ENCODE measurements around the gene ZNF821.
"Not testable (repeated sequence)": the region's sequence is repeated elsewhere in the genome, so short reads cannot be mapped to it uniquely, and the experiment has no call there.

The ZNF821 gene

DNA sequence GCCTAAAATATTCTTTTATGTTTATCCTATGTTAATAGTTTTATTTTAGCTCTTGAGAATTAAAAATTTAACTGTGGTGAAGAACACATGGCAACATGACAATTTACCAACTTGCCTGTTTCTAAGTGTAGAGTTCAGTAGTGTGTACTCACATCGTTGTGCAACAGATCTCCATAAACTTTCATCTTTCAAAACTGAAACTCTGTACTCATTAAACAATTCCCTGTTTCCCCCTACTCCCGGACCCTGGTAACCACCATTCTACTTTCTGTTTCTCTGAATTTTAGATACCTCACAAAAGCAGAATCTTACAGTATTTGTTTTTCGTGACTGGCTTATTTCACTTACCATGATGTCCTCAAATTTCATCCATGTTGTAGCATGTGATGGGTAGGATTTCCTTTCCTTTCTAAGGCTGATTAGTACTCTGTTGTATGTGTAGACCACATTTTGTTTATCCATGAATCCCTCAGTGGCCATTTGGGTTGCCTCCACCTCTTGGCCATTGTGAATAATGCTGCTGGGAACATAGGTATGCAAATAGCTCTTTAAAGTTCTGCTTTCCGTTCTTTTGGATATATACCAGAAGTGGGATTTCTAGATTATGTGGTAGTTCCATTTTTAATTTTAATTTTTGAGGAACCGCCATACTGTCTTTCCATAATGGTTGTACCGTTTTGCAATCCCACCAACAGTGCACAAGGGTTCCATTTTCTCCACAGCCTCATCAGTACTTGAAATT lies 28.7 kb upstream of the ZNF821 start:
- peaks cover 73 to 100% (median 99%) of the 10 kb centered on the region in 11 experiments for H3K36me3 ChIP-seq
- H3K9me3 ChIP-seq (replicated peaks in 1 of 11): peaks cover 0 to 70% (median 50%) of the 10 kb centered on the region in 11 experiments; a peak in 17 of 22 replicates
- H3K9ac ChIP-seq: no peak overlapping the region
- peak overlapping the region in 2 of 11 experiments; percentile 33 to 34; a peak in 4 of 22 replicates for H3K4me2 ChIP-seq
- no peaks in the 10 kb centered on the region for H3K27me3 ChIP-seq
- H3K4me1 ChIP-seq: peaks cover 0 to 48% (median 0%) of the 10 kb centered on the region in 10 experiments; a peak in 5 of 20 replicates
- H4K20me1 ChIP-seq: peaks cover 98 to 100% (median 100%) of the 10 kb centered on the region in 11 experiments
- no peak for TF ChIP-seq Cebpa-rat (IDR thresholded peaks at IDR 0.05)
- H3K4me3 ChIP-seq: no peak overlapping the region
- no peak overlapping the region for H3K27ac ChIP-seq

DNA sequence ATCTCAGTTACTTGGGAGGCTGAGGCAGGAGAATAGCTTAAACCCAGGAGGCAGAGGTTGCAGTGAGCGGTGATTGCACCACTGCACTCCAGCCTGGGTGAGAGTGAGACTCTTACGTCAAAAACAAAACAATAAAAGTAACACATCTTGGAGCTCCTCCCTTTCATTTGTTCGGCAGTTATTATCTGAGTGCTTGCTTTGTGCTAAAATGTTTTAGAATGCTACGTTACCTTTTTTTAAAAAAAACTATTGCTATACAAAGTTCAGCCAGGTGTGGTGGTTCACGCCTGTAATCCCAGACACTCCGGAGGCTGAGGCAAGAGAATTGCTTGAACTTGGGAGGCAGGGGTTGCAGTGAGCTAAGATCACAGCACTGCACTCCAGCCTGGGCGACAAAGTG lies 27.1 kb upstream of the ZNF821 start:
- Histone ChIP-seq H3K9me3 (replicated peaks in 1 of 11) (peaks cover 0 to 69% (median 35%) of the 10 kb centered on the region in 11 experiments; a peak in 18 of 22 replicates), H4K20me1 (peaks cover 100% of the 10 kb centered on the region in 11 experiments), H3K36me3 (peaks cover 68 to 100% (median 98%) of the 10 kb centered on the region in 11 experiments), H3K4me2 (no peak overlapping the region), H3K27me3 (no peaks in the 10 kb centered on the region), H3K9ac (no peak overlapping the region), H3K4me1 (peaks cover 0 to 56% (median 4%) of the 10 kb centered on the region in 10 experiments; a peak in 8 of 20 replicates), H3K27ac (no peak overlapping the region), H3K4me3 (no peak overlapping the region)
- no peak for TF ChIP-seq Cebpa-rat (IDR thresholded peaks at IDR 0.05)

DNA sequence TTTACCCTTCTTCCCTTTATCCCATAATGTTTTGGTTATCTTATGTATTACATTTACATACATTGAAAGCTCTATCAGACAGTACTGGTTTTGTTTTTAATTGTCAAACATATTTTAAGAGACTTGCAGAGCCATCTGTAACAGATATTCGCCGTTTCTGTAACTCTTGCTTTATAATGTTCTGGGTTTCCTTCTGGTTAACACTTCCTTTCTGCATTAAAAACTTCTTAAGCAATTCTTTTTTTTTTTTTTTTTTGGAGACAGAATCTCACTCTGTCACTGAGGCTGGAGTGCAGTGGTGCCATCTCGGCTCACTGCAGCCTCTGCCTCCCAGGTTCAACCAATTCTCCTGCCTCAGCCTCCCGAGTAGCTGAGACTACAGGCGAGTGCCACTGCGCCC lies 21.8 kb upstream of the ZNF821 start:
- peaks cover 100% of the 10 kb centered on the region in 11 experiments for H4K20me1 ChIP-seq
- not testable (repeated sequence) for H3K27ac ChIP-seq, H3K27me3 ChIP-seq, H3K4me3 ChIP-seq
- H3K4me1 ChIP-seq: peaks cover 7 to 73% (median 20%) of the 10 kb centered on the region in 10 experiments; a peak in 15 of 20 replicates
- 0 out of 22 replicates have a peak overlapping the region, but pooled peaks of 1 of the 11 experiments have one; percentile 19 for H3K9ac ChIP-seq
- peaks cover 47 to 99% (median 82%) of the 10 kb centered on the region in 11 experiments for H3K36me3 ChIP-seq
- H3K9me3 ChIP-seq (replicated peaks in 1 of 11): peaks cover 0 to 39% (median 24%) of the 10 kb centered on the region in 11 experiments; a peak in 17 of 22 replicates
- H3K4me2 ChIP-seq: peak overlapping the region in 4 of 11 experiments; percentile 12 to 37 (median 23); a peak in 6 of 22 replicates

DNA sequence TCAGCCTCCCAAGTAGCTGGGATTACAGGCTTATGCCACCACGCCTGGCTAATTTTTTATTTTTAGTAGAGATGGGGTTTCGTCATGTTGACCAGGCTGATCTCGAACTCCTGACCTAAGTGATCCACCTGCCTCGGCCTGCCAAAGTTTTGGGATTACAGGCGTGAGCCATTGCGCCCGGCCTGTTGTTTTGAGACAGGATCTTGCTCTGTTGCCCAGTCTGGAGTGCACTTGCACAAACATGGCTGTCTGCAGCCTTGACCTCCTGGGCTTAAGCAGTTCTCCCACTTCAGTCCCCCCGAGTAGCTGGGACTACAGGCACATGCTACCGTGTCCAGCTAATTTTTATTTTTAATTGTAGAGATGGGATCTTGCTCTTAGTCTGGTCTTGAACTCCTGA lies 20.3 kb upstream of the ZNF821 start:
- H3K27me3 ChIP-seq: no peaks in the 10 kb centered on the region
- peaks cover 100% of the 10 kb centered on the region in 11 experiments for H4K20me1 ChIP-seq
- H3K9ac ChIP-seq: no peak overlapping the region
- H3K36me3 ChIP-seq: peaks cover 35 to 89% (median 68%) of the 10 kb centered on the region in 11 experiments
- H3K4me2 ChIP-seq: 0 out of 22 replicates have a peak overlapping the region, but pooled peaks of 3 of the 11 experiments have one; percentile 9 to 50 (median 26)
- no peak overlapping the region for H3K4me3 ChIP-seq
- peaks cover 17 to 89% (median 34%) of the 10 kb centered on the region in 10 experiments; a peak in 19 of 20 replicates for H3K4me1 ChIP-seq
- TF ChIP-seq Cebpa-rat (IDR thresholded peaks at IDR 0.05): no peak
- H3K9me3 ChIP-seq (replicated peaks in 1 of 11): peaks cover 0 to 28% (median 14%) of the 10 kb centered on the region in 11 experiments; a peak in 16 of 22 replicates
- H3K27ac ChIP-seq: 0 out of 22 replicates have a peak overlapping the region, but pooled peaks of 1 of the 11 experiments have one; percentile 6

DNA sequence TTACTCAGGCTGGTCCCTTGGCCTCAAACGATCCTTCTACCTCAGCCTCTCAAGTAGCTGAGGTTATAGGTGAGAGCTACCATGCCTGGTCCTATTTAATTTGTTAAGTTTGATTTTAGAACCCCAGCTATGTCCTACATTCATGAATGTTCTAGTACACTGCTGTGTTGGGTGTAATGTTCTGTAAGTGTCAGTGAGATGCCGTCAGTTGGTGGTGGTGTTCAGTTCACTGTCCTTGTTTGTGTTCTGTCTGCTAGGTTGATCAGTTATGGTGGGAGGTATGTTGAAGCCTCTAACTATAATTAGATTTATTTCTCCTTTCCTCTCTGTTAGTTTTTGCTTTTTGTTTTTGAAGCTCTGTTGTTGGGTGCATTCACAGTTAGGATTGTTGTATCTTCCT lies 19.6 kb upstream of the ZNF821 start:
- H3K27ac ChIP-seq: no peak overlapping the region
- peaks cover 100% of the 10 kb centered on the region in 11 experiments for H4K20me1 ChIP-seq
- no peak for TF ChIP-seq Cebpa-rat (IDR thresholded peaks at IDR 0.05)
- no peaks in the 10 kb centered on the region for H3K27me3 ChIP-seq
- H3K9ac ChIP-seq: no peak overlapping the region
- H3K4me1 ChIP-seq: peaks cover 22 to 95% (median 39%) of the 10 kb centered on the region in 10 experiments; a peak in 19 of 20 replicates
- peaks cover 0 to 22% (median 8%) of the 10 kb centered on the region in 11 experiments; a peak in 14 of 22 replicates for H3K9me3 ChIP-seq (replicated peaks in 1 of 11)
- peak overlapping the region in 3 of 11 experiments; percentile 1 to 50 (median 8); a peak in 4 of 22 replicates for H3K4me2 ChIP-seq
- peaks cover 29 to 89% (median 68%) of the 10 kb centered on the region in 11 experiments; a peak in 21 of 22 replicates for H3K36me3 ChIP-seq
- no peak overlapping the region for H3K4me3 ChIP-seq

DNA sequence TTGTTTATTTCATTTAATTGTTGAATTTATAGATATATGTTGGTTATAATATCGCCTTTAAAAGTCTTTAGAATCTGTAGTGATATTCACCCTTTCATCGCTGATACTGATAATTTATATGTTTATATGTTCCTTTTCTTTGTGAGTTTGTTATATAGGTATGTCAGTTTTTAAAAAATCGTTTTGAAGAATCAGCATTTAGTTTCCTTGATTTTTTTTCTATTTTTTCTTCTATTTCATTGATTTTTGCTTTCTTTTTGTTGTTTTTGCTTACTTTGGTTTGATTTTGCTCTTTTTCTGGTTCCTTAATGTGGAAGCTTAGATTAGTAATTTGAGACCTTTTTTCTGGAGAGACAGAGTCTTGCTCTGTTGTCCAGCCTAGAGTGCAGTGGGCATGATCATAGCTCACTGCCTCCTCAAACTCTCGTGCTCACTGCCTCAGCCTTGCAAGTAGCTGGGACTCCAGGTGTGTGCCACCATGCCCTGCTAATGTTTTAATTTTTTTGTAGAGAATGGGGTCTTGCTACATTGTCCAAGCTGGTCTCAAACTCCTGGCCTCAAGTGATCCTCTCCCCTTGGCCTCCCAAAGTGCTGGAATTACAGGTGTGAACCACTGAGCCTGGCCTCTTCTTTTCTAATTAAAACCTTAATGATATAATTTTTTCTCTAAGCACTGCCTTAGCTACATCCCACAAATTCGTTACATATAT lies 18.8 kb upstream of the ZNF821 start:
- Histone ChIP-seq H3K4me3 (no peak overlapping the region), H3K4me2 (peak overlapping the region in 2 of 11 experiments; percentile 15 to 99; a peak in 4 of 22 replicates), H3K27ac (no peak overlapping the region), H3K27me3 (no peaks in the 10 kb centered on the region), H3K36me3 (peaks cover 23 to 89% (median 68%) of the 10 kb centered on the region in 11 experiments; a peak in 21 of 22 replicates), H4K20me1 (peaks cover 100% of the 10 kb centered on the region in 11 experiments), H3K9ac (no peak overlapping the region), H3K4me1 (peaks cover 30 to 95% (median 47%) of the 10 kb centered on the region in 10 experiments; a peak in 19 of 20 replicates), H3K9me3 (replicated peaks in 1 of 11) (peaks cover 0 to 14% (median 2%) of the 10 kb centered on the region in 11 experiments; a peak in 8 of 22 replicates)
- TF ChIP-seq Cebpa-rat (IDR thresholded peaks at IDR 0.05): no peak

DNA sequence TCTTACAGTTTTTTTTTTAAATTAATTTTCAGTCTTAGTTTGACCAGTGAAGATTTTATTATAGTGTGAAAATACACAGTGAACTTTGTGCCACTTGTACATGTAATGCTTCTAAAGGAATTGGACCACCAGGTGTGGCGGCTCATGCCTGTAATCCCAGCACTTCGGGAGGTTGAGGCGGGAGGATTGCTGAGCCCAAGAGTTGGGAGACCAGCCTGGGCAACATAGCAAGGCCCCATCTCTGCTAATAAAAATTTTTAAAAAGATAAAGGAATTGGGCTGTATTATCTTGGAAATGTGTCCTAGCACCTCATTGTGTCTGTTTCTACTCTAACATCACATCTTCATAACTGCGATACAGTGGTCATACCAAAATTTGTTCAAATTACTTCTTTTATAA lies 15.2 kb upstream of the ZNF821 start:
- Histone ChIP-seq H3K27ac (no peak overlapping the region; a peak in 1 of 22 replicates), H4K20me1 (peaks cover 78 to 87% (median 83%) of the 10 kb centered on the region in 11 experiments), H3K36me3 (peaks cover 19 to 64% (median 49%) of the 10 kb centered on the region in 11 experiments), H3K9me3 (replicated peaks in 1 of 11) (peaks cover 0 to 4% (median 0%) of the 10 kb centered on the region in 11 experiments; a peak in 3 of 22 replicates), H3K4me1 (peaks cover 39 to 73% (median 47%) of the 10 kb centered on the region in 10 experiments), H3K27me3 (no peaks in the 10 kb centered on the region), H3K4me2 (peak overlapping the region; percentile 31 to 99 (median 92); a peak in 19 of 22 replicates), H3K4me3 (peak overlapping the region in 1 of 10 experiments; percentile 16; a peak in 1 of 20 replicates), H3K9ac (peak overlapping the region in 2 of 11 experiments; percentile 28 to 98; a peak in 2 of 22 replicates)
- no peak for TF ChIP-seq Cebpa-rat (IDR thresholded peaks at IDR 0.05)

DNA sequence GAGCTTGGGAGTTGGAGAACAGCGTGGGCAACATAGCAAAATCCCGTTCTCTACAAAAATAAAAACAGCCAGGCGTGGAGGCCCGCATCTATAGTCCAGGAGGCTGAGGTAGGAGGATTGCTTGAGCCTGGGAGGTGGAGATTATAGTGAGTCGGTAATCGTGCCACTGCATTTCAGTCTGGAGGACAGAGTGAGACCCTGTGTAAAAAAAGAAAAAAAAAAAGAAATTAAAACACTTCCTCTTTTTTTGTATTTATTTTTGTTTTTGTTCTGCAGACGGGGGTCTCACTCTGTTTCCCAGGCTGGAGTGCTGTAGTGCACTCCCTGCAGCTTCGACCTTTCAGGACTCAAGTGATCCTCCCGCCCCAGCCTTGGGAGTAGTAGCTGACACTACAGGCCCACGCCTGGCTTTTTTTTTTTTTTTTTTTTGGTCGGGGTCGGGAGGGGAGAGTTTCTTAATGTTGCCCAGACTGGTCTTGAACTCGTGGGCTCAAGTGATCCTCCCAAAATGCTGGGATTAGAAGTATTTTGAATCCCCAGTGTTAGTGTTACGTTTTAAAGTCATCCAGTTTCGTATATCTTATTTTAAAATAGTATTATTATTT lies 12.9 kb upstream of the ZNF821 start:
- H3K9ac ChIP-seq: peak overlapping the region; percentile 91 to 100 (median 98)
- peak overlapping the region; percentile 82 to 100 (median 93) for H3K4me3 ChIP-seq
- H3K27me3 ChIP-seq: no peaks in the 10 kb centered on the region
- peak overlapping the region; percentile 94 to 99 (median 98); a peak in 21 of 22 replicates for H3K27ac ChIP-seq
- H4K20me1 ChIP-seq: peaks cover 55 to 64% (median 60%) of the 10 kb centered on the region in 11 experiments
- no peaks in the 10 kb centered on the region; a peak in 1 of 22 replicates for H3K9me3 ChIP-seq (replicated peaks in 1 of 11)
- H3K4me1 ChIP-seq: peaks cover 46 to 63% (median 51%) of the 10 kb centered on the region in 10 experiments
- no peak for TF ChIP-seq Cebpa-rat (IDR thresholded peaks at IDR 0.05)
- H3K36me3 ChIP-seq: peaks cover 9 to 42% (median 30%) of the 10 kb centered on the region in 11 experiments; a peak in 21 of 22 replicates
- peak overlapping the region; percentile 81 to 99 (median 96) for H3K4me2 ChIP-seq

Measured in BLaER1 treated with 17β-estradiol and CSF1 and Interleukin-3, amounts not matched to agents 10 nM and 100 nM (cell line).